Loucy (cell line): ENCODE measurements around the gene ANAPC10.

ENCODE experiments used
- H2AFZ ChIP-seq: fragments of 200-600 bp; sonication (generic); 2 replicates; pipeline ENCODE4 v1.6.0; 2016; ENCODE audit warnings: antibody characterized with exemption, mild to moderate bottlenecking, low read length, moderate library complexity
- H3F3A ChIP-seq: fragments of 200-600 bp; 2 replicates; pipeline ENCODE4 v1.6.0; 2016; ENCODE audit warnings: antibody characterized with exemption, low read depth, mild to moderate bottlenecking
- H3K27me3 ChIP-seq: fragments of 200-600 bp; sonication (generic); 2 replicates; pipeline ENCODE4 v1.6.1; 2014; ENCODE audit warnings: low read length, mild to moderate bottlenecking; ENCODE audit not compliant: insufficient read depth, poor library complexity, severe bottlenecking
- H3K36me3 ChIP-seq: fragments of 200-600 bp; sonication (generic); 2 replicates; pipeline ENCODE4 v1.6.1; 2016; ENCODE audit warnings: low read length; ENCODE audit not compliant: insufficient read depth
- H3K4me1 ChIP-seq: fragments of 200-600 bp; sonication (generic); 2 replicates; pipeline ENCODE4 v1.5.1; 2014; ENCODE audit warnings: low read length, mild to moderate bottlenecking; ENCODE audit not compliant: insufficient read depth, poor library complexity, severe bottlenecking
- H3K4me2 ChIP-seq: fragments of 200-600 bp; sonication (generic); 2 replicates; pipeline ENCODE4 v1.6.0; 2014; ENCODE audit warnings: antibody characterized with exemption, low read length, low read depth, mild to moderate bottlenecking; ENCODE audit not compliant: poor library complexity, severe bottlenecking
- H3K4me3 ChIP-seq: fragments of 200-600 bp; sonication (generic); 2 replicates; pipeline ENCODE4 v1.5.1; 2014; ENCODE audit warnings: low read length, mild to moderate bottlenecking, mixed read lengths; ENCODE audit not compliant: poor library complexity, severe bottlenecking
- H3K79me2 ChIP-seq: fragments of 200-600 bp; sonication (generic); 2 replicates; pipeline ENCODE4 v1.6.1; 2014; ENCODE audit warnings: low read length; ENCODE audit not compliant: insufficient read depth
- H3K9ac ChIP-seq: fragments of 200-600 bp; sonication (generic); 2 replicates; pipeline ENCODE4 v1.6.0; 2014; ENCODE audit warnings: mild to moderate bottlenecking, low read depth, low read length, moderate library complexity; ENCODE audit not compliant: poor library complexity, severe bottlenecking
- H3K9me2 ChIP-seq: fragments of 200-600 bp; sonication (generic); replicated peaks from 2 replicates; pipeline ENCODE4 v1.6.1; 2016; ENCODE audit warnings: low read depth, low read length, mixed read lengths
- H3K9me3 ChIP-seq: fragments of 200-600 bp; sonication (generic); 2 replicates; pipeline ENCODE4 v1.6.1; 2014; ENCODE audit warnings: mild to moderate bottlenecking, antibody characterized with exemption, low read length, low read depth; ENCODE audit not compliant: insufficient read depth
- H4K20me1 ChIP-seq: fragments of 200-600 bp; sonication (generic); 2 replicates; pipeline ENCODE4 v1.6.0; 2014; ENCODE audit warnings: antibody characterized with exemption, low read length, mild to moderate bottlenecking; ENCODE audit not compliant: insufficient read depth, poor library complexity, severe bottlenecking
- EZH2phosphoT487 ChIP-seq: fragments of 200-600 bp; IDR thresholded peaks from 2 replicates; pipeline ENCODE4 v1.6.1; 2018; ENCODE audit warnings: antibody characterized with exemption, mild to moderate bottlenecking, moderate library complexity, borderline replicate concordance
- TF ChIP-seq, protein P1 (sequence below): fragments of 200-600 bp; sonication (generic); conservative IDR thresholded peaks from 2 replicates; pipeline ENCODE4 v1.5.1; 2014; ENCODE audit warnings: mild to moderate bottlenecking, antibody characterized with exemption, low read length

Gene ANAPC10

DNA sequence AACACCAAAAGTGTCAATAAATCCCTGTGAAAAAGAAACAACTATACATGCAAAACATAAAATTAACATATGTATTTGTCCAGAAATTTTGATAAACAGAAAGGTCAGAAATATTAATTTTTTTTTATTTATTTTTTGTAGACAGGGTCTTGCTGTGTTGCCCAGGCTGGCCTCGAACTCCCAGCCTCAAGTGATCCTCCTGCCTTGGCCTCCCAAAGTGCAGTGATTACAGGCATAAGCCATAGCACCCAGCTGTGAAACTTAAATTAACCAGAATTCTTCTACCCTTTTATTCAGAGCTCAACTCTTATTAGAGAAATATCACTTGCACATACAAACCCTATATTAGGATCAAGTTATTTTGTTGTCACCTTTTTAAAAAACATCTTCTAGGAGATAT lies 16.2 kb downstream of the ANAPC10 start:
- no peak for TF ChIP-seq EZH2phosphoT487
- TF ChIP-seq, protein P1, sequence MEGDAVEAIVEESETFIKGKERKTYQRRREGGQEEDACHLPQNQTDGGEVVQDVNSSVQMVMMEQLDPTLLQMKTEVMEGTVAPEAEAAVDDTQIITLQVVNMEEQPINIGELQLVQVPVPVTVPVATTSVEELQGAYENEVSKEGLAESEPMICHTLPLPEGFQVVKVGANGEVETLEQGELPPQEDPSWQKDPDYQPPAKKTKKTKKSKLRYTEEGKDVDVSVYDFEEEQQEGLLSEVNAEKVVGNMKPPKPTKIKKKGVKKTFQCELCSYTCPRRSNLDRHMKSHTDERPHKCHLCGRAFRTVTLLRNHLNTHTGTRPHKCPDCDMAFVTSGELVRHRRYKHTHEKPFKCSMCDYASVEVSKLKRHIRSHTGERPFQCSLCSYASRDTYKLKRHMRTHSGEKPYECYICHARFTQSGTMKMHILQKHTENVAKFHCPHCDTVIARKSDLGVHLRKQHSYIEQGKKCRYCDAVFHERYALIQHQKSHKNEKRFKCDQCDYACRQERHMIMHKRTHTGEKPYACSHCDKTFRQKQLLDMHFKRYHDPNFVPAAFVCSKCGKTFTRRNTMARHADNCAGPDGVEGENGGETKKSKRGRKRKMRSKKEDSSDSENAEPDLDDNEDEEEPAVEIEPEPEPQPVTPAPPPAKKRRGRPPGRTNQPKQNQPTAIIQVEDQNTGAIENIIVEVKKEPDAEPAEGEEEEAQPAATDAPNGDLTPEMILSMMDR, result no peak
- Histone ChIP-seq H3K9ac (no peak overlapping the region), H3K36me3 (peaks cover 27% of the 10 kb centered on the region), H3K27me3 (no peaks in the 10 kb centered on the region), H2AFZ (no peak overlapping the region), H3K9me2 (no peaks in the 10 kb centered on the region), H3F3A (no peaks in the 10 kb centered on the region), H3K79me2 (peaks cover 50% of the 10 kb centered on the region), H3K9me3 (peaks cover 5% of the 10 kb centered on the region; the same call in 1 of the 2 replicates), H3K4me2 (no peak overlapping the region), H4K20me1 (no peaks in the 10 kb centered on the region), H3K4me1 (peaks cover 11% of the 10 kb centered on the region), H3K4me3 (no peak overlapping the region)

DNA sequence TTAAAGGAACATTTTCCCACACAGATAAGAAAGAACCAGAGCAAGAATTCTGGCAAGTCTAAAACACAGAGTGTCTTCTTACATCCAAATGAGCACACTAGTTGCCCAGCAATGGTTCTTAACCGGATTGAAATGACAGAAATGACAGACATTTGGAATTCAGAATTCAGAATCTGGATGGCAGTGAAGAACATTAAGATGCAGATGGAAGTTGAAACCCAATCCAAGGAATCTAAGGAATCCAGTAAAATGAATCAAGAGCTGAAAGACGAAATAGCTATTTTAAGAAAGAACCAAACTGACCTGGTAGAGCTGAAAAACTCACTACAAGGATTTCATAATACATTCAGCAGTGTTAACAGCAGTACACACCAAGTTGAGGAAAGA lies 21.5 kb downstream of the ANAPC10 start:
- Histone ChIP-seq H2AFZ (no peak overlapping the region), H3K79me2 (peaks cover 57% of the 10 kb centered on the region), H3K9me3 (peaks cover 5% of the 10 kb centered on the region; the same call in 1 of the 2 replicates), H3K4me3 (no peak overlapping the region), H4K20me1 (no peaks in the 10 kb centered on the region), H3K4me2 (peak overlapping the region; percentile 26), H3K9ac (no peak overlapping the region), H3K27me3 (no peaks in the 10 kb centered on the region), H3K36me3 (peaks cover 28% of the 10 kb centered on the region), H3K4me1 (peaks cover 15% of the 10 kb centered on the region), H3F3A (no peaks in the 10 kb centered on the region), H3K9me2 (no peaks in the 10 kb centered on the region)
- TF ChIP-seq, protein P1, result no peak
- TF ChIP-seq EZH2phosphoT487, result no peak

DNA sequence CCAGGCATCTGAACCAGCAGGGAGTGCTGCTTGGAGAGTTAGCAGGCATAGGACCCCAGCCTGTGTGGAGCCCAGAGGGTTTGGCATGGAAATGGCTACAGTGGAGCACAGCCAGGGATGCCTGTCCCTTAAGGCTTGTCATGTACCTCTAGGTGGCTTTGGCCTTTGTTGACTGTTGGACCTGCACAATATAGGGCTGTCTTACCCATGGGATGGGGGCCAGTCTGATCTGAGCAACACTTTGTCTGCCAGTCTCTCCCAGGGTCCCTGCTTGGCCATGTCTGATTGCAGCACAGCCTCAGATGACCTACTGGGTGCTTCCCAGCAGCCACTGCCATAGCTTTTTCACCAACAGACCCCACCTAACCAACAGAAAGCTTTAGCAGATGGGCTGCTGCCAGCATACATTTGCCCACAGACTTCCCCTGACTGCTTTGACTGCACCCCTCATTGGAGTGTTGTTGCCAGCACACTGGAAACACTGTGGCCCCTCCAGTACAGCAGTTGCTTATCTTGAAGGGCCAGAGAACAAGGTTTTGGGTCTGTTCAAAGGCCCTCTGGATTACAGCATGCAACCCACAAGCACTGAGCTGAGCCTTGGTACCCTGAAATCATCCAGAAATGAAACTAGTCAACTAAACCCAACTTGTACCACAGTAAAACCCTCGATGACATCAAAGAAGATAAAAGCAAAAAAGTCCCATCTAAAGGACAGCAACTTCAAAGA lies 22.1 kb downstream of the ANAPC10 start:
- no peaks in the 10 kb centered on the region for H4K20me1 ChIP-seq
- H3K9me3 ChIP-seq, result peaks cover 5% of the 10 kb centered on the region; the same call in 1 of the 2 replicates
- no peaks in the 10 kb centered on the region for H3K9me2 ChIP-seq
- no peaks in the 10 kb centered on the region for H3F3A ChIP-seq
- H3K4me2 ChIP-seq, result peak overlapping the region; percentile 26
- TF ChIP-seq, protein P1, result no peak
- no peak for TF ChIP-seq EZH2phosphoT487
- no peak overlapping the region for H3K4me3 ChIP-seq
- H3K79me2 ChIP-seq, result peaks cover 58% of the 10 kb centered on the region
- H3K27me3 ChIP-seq, result no peaks in the 10 kb centered on the region
- H3K9ac ChIP-seq, result no peak overlapping the region
- peaks cover 28% of the 10 kb centered on the region for H3K36me3 ChIP-seq
- H2AFZ ChIP-seq, result no peak overlapping the region
- H3K4me1 ChIP-seq, result peaks cover 15% of the 10 kb centered on the region
